A673 (cell line): Measurements from ENCODE around the gene EPHB6.

ENCODE experiments used
- CTCF ChIP-seq: fragments of 300-800, 200-600 bp; sonication (generic); conservative IDR thresholded peaks from 2 replicates; pipeline ENCODE4 v1.5.1; 2017; ENCODE audit warnings: low read depth, mild to moderate bottlenecking, antibody characterized with exemption, low read length, moderate library complexity, mixed read lengths
- EZH2 ChIP-seq: fragments of 200-600 bp; sonication (generic); IDR thresholded peaks from 2 replicates; pipeline ENCODE4 v1.6.1; 2017; ENCODE audit warnings: borderline replicate concordance, low read depth, mild to moderate bottlenecking, mixed read lengths, antibody characterized with exemption, low read length; ENCODE audit not compliant: poor library complexity, severe bottlenecking

DNA sequence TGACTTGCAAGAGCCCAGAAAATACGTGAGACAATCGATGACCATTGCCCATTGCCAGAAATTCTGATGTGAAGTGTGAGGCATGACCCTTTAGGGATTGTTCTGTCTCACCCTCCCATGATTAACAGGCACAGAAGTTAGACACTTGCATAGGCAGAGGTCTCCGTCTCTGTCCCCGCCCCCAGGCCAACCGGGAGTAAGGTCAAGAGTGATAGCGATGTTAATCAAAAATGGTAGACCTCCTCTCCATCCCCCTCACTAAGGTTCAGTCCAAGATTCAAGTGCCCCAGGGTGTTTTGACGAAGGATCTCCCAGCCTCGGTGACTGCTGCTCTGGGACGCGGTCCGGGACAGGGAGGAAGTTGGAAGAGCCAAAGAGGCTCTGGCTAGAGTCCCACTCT, 53.4 kb downstream of the EPHB6 start:
- TF ChIP-seq CTCF: no peak
- TF ChIP-seq EZH2: no peak
